Measurements from ENCODE around the gene KIF19. TPM values are rescaled to one million over a fixed set of nuclear protein-coding genes. Genes with fewer than 3 reads are reported as not detected.

KIF19 gene
- total RNA-seq, 1 donor from 2014 or later: not detected

GRCh38 chr17:74380959-74381808, 55.2 kb downstream of the KIF19 start:
- Histone ChIP-seq H3K36me3 (ENCODE audit: control insufficient read depth, insufficient read depth, low read length) (no peaks in the 10 kb centered on the region), H3K4me3 (ENCODE audit: low read depth, low read length) (no peak overlapping the region), H3K27me3 (ENCODE audit: control insufficient read depth, insufficient read depth, low read length) (peaks cover 4% of the 10 kb centered on the region)
- no peak for TF ChIP-seq CTCF (IDR thresholded peaks at IDR 0.05; ENCODE audit: insufficient read depth, low read length, poor library complexity, severe bottlenecking)
- no peak for DNase-seq (ENCODE audit: low read depth)

- Histone ChIP-seq H3K27me3 (ENCODE audit: control insufficient read depth, insufficient read depth, low read length) (peaks cover 4% of the 10 kb centered on the region), H3K36me3 (ENCODE audit: control insufficient read depth, insufficient read depth, low read length) (no peaks in the 10 kb centered on the region), H3K4me3 (ENCODE audit: low read depth, low read length) (no peak overlapping the region)
- no peak for TF ChIP-seq CTCF (IDR thresholded peaks at IDR 0.05; ENCODE audit: insufficient read depth, low read length, poor library complexity, severe bottlenecking)
- no peak for DNase-seq (ENCODE audit: low read depth)
These were observed 57.1 kb downstream of the KIF19 start for GRCh38 chr17:74383141-74383540.

- TF ChIP-seq CTCF (IDR thresholded peaks at IDR 0.05; ENCODE audit: insufficient read depth, low read length, poor library complexity, severe bottlenecking): no peak
- peaks cover 7% of the 10 kb centered on the region for H3K27me3 ChIP-seq (ENCODE audit: control insufficient read depth, insufficient read depth, low read length)
- DNase-seq (ENCODE audit: low read depth): no peak
- no peaks in the 10 kb centered on the region for H3K36me3 ChIP-seq (ENCODE audit: control insufficient read depth, insufficient read depth, low read length)
- no peak overlapping the region for H3K4me3 ChIP-seq (ENCODE audit: low read depth, low read length)
These were observed 59.2 kb downstream of the KIF19 start for GRCh38 chr17:74385201-74385600.

GRCh38 chr17:74386386-74386785, 60.4 kb downstream of the KIF19 start:
- Histone ChIP-seq H3K27me3 (ENCODE audit: control insufficient read depth, insufficient read depth, low read length) (peaks cover 5% of the 10 kb centered on the region), H3K36me3 (ENCODE audit: control insufficient read depth, insufficient read depth, low read length) (no peaks in the 10 kb centered on the region), H3K4me3 (ENCODE audit: low read depth, low read length) (no peak overlapping the region)
- DNase-seq (ENCODE audit: low read depth): no peak
- no peak for TF ChIP-seq CTCF (IDR thresholded peaks at IDR 0.05; ENCODE audit: insufficient read depth, low read length, poor library complexity, severe bottlenecking)

GRCh38 chr17:74387365-74388218, 61.6 kb downstream of the KIF19 start:
- no peaks in the 10 kb centered on the region for H3K36me3 ChIP-seq (ENCODE audit: control insufficient read depth, insufficient read depth, low read length)
- DNase-seq (ENCODE audit: low read depth): no peak
- no peak for TF ChIP-seq CTCF (IDR thresholded peaks at IDR 0.05; ENCODE audit: insufficient read depth, low read length, poor library complexity, severe bottlenecking)
- H3K27me3 ChIP-seq (ENCODE audit: control insufficient read depth, insufficient read depth, low read length): peaks cover 7% of the 10 kb centered on the region
- H3K4me3 ChIP-seq (ENCODE audit: low read depth, low read length): no peak overlapping the region

All from kidney epithelial cell (primary cell).